ENCODE data around the gene IRF8.
A peak's percentile ranks its signal among the peaks of the same experiment; 100 is the strongest.

IRF8 gene

GRCh38 chr16:85961988-85962915, 63.3 kb downstream of the IRF8 start:
- no peak for DNase-seq

DNA sequence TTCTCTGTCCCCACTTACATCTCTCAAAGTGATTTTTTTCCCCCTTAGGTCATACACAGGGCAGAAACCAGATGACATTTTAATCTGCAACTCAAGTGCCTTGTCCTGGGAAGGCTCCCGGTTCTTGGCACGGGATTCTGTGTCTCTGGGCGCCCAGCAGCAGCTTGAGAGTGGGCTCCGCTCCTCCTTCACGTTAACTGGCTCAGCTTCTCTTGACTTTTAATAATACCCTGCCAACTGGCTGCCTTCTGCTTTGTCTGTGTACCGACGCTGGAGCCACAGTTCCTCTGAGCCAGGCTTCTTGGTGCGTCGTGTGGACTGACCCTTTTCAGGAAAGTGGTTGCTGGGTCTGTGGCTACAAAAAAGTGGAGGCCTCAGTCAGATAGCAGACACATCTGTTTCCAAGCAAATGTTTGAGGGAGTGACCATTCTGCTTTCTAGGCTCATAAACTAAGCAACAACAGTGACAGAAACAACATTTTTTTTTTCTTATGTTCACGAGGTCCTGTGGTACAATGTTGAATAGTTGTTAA, 64.9 kb downstream of the IRF8 start:
- peak; percentile 92 for DNase-seq

DNA sequence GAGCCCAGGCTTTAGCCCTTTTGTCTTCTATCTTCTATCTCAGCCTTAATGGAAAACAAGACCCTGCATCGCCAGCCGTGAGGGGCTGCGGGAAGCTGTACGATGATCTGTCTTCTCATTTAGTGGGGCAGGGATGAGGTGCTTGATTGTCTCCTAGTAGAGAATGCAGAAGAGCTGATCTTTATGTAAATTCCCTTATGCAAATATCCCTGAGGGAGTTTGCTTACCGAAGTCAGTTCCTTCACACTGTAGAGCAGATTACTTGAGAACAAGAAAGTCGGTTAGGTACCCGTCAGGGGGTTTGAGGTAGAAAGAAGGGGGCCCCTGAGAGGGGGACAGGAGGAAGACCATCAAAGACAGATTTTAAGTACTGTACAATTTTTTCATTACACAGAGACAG, 66.2 kb downstream of the IRF8 start:
- no peak for DNase-seq

- DNase-seq, result no peak
These were observed 68.1 kb downstream of the IRF8 start for GRCh38 chr16:85967111-85967510.

GRCh38 chr16:85968041-85968920, 69.3 kb downstream of the IRF8 start:
- DNase-seq, result no peak

- DNase-seq, result no peak
These were observed 70.2 kb downstream of the IRF8 start for GRCh38 chr16:85969159-85969558.

GRCh38 chr16:85969591-85969990, 70.6 kb downstream of the IRF8 start:
- no peak for DNase-seq

- DNase-seq, result no peak
These were observed 71.2 kb downstream of the IRF8 start for GRCh38 chr16:85970016-85970733.

DNA sequence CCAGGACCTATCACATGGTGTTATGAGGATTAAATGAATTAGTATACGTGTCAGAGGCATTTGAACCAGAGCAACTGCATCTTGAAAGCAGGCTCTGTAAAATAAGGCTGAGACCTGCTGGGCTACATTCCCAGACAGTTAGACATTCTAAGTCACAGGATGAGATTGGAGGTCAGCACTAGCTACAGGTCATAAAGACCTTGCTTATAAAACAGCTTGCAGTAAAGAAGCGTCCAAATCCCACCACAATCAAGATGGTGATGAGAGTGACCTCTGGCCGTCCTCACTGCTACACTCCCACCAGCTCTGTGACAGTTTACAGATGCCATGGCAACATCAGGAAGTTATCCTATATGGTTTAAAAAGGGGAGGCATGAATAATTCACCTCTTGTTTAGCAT, 71.8 kb downstream of the IRF8 start:
- no peak for DNase-seq

All from NCI-H2171 treated with DMSO at 0.1 percent for 48 hours (cell line).